ENCODE results near the gene FBXL17.

Gene FBXL17

DNA sequence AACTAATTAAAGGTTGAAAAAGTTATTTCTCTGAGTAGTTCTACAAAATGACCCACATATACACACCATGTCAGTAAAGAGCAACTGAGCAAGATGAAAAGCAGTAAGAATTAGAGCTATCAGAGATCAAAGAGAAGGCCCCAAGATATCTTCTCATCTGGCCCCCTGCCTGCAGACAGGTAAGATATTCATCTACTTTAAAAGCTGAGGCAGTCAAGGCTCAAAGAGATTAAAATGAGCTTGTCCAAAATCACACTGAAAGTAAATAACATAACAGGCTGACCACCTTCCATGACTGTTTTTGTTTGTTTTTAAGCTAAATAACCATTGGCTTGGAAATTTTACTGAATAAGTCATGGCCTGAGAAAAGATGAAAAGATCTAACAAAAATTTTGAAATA is 266.2 kb downstream of the FBXL17 start:
- no peak overlapping the region for H3K4me3 ChIP-seq (ENCODE audit: low read depth in 1 of 2, low read length in 2 of 2)
- no peaks in the 10 kb centered on the region for H3K27me3 ChIP-seq (ENCODE audit: low read depth, low read length)
- no peaks in the 10 kb centered on the region for H3K9me3 ChIP-seq (ENCODE audit: control insufficient read depth in 1 of 2, low read length in 2 of 2)

DNA sequence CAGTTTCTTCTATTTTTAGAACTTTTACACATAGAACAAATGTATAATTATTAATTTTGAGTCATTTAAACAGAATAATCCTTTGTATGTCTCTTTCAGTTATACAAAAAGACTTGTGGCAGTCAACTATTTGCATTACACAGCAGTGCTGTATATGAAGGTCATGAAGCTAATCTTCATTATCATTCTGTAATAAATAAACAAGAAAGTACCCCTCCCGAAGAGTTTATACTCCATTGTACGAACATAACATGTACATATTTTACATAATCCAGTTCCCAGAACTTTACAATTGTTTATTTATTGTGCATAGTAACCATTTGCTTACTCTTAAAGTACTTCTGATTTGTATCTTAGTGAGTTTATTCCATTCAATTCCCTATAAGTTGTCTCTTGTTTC is 267.9 kb downstream of the FBXL17 start:
- Histone ChIP-seq H3K27ac (ENCODE audit: low read length) (no peak overlapping the region), H3K9me3 (ENCODE audit: control insufficient read depth in 1 of 2, low read length in 2 of 2) (no peaks in the 10 kb centered on the region), H3K36me3 (ENCODE audit: control insufficient read depth in 1 of 2, insufficient read depth in 2 of 2, low read length in 2 of 2) (no peaks in the 10 kb centered on the region), H3K27me3 (ENCODE audit: low read depth, low read length) (no peaks in the 10 kb centered on the region), H3K4me1 (ENCODE audit: control insufficient read depth in 1 of 2, insufficient read depth in 2 of 2, low read length in 2 of 2) (no peaks in the 10 kb centered on the region), H3K4me3 (ENCODE audit: low read depth in 1 of 2, low read length in 2 of 2) (no peak overlapping the region)

More for the DNA sequence above, 266.2 kb downstream of the FBXL17 start:
- no peaks in the 10 kb centered on the region for H3K36me3 ChIP-seq (ENCODE audit: control insufficient read depth in 1 of 2, insufficient read depth in 2 of 2, low read length in 2 of 2)
- no peaks in the 10 kb centered on the region for H3K4me1 ChIP-seq (ENCODE audit: control insufficient read depth in 1 of 2, insufficient read depth in 2 of 2, low read length in 2 of 2)
- H3K27ac ChIP-seq (ENCODE audit: low read length), result no peak overlapping the region

DNA sequence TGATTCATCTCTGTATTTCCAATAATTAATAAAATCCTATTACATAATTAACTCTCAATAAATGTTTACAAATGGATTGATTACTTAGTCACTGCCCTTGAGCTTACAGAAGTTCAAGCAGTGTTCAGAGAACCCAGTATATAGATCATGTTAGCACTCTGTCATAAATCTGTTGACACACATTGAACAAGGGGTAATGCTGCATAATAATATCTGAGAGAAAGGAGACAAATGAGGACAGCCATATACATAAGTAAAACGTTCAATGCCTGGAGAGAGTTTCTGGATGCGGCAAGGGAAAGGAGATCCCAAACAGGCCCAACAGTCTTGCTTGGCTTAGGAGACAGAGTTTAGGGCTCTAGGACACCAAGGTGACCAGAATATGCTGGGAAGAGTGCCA is 270.2 kb downstream of the FBXL17 start:
- H3K27me3 ChIP-seq (ENCODE audit: low read depth, low read length), result no peaks in the 10 kb centered on the region

DNA sequence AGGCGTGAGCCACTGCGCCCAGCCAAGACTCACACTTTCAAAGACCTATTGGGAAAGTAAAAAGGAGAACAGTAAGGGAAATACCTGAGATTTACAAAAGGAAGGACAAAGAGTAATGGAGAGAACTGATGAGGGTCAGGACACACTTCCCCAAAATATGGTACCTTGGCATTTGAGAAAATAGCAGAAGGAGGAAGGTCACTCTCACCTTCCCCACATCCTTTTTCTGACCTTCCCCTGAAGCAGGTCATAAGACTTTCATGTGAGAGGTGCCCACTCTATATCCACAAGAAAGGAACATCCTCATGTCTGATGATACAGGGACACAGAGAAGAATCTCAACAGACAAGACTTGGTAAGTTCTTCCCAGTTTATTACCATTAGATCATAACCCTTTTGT is 272.8 kb downstream of the FBXL17 start:
- no peaks in the 10 kb centered on the region for H3K4me1 ChIP-seq (ENCODE audit: control insufficient read depth in 1 of 2, insufficient read depth in 2 of 2, low read length in 2 of 2)
- H3K27ac ChIP-seq (ENCODE audit: low read length), result no peak overlapping the region
- H3K36me3 ChIP-seq (ENCODE audit: control insufficient read depth in 1 of 2, insufficient read depth in 2 of 2, low read length in 2 of 2), result peaks cover 0 to 3% of the 10 kb centered on the region in 2 donors
- H3K27me3 ChIP-seq (ENCODE audit: low read depth, low read length), result no peaks in the 10 kb centered on the region
- no peaks in the 10 kb centered on the region for H3K9me3 ChIP-seq (ENCODE audit: control insufficient read depth in 1 of 2, low read length in 2 of 2)
- no peak overlapping the region for H3K4me3 ChIP-seq (ENCODE audit: low read depth in 1 of 2, low read length in 2 of 2)

More for the DNA sequence above, 270.2 kb downstream of the FBXL17 start:
- Histone ChIP-seq H3K4me3 (ENCODE audit: low read depth in 1 of 2, low read length in 2 of 2) (no peak overlapping the region), H3K36me3 (ENCODE audit: control insufficient read depth in 1 of 2, insufficient read depth in 2 of 2, low read length in 2 of 2) (no peaks in the 10 kb centered on the region), H3K27ac (ENCODE audit: low read length) (no peak overlapping the region), H3K4me1 (ENCODE audit: control insufficient read depth in 1 of 2, insufficient read depth in 2 of 2, low read length in 2 of 2) (no peaks in the 10 kb centered on the region), H3K9me3 (ENCODE audit: control insufficient read depth in 1 of 2, low read length in 2 of 2) (no peaks in the 10 kb centered on the region)

DNA sequence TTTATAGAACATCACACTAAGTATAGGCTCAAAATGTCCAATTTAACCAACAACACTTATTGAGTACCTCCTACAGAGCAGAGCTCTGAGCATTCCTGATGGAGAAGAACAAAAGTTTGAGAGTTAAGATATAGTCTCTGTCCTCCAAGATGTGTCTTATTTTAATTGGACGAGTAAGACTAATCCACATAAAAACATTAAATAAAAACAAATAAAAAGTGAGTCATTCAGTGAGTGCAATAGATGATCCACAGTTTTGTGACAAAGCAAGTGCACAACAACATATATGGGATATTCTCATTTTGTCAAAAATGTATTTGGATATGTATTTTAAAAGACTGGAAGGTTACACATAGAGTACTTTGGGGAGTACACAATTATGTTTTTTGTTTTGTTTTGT is 277.4 kb downstream of the FBXL17 start:
- H3K36me3 ChIP-seq (ENCODE audit: control insufficient read depth in 1 of 2, insufficient read depth in 2 of 2, low read length in 2 of 2), result peaks cover 0 to 3% of the 10 kb centered on the region in 2 donors
- H3K27ac ChIP-seq (ENCODE audit: low read length), result no peak overlapping the region
- H3K9me3 ChIP-seq (ENCODE audit: control insufficient read depth in 1 of 2, low read length in 2 of 2), result no peaks in the 10 kb centered on the region
- H3K27me3 ChIP-seq (ENCODE audit: low read depth, low read length), result no peaks in the 10 kb centered on the region
- H3K4me3 ChIP-seq (ENCODE audit: low read depth in 1 of 2, low read length in 2 of 2), result no peak overlapping the region
- peaks cover 0 to 7% of the 10 kb centered on the region in 2 donors for H3K4me1 ChIP-seq (ENCODE audit: control insufficient read depth in 1 of 2, insufficient read depth in 2 of 2, low read length in 2 of 2)

DNA sequence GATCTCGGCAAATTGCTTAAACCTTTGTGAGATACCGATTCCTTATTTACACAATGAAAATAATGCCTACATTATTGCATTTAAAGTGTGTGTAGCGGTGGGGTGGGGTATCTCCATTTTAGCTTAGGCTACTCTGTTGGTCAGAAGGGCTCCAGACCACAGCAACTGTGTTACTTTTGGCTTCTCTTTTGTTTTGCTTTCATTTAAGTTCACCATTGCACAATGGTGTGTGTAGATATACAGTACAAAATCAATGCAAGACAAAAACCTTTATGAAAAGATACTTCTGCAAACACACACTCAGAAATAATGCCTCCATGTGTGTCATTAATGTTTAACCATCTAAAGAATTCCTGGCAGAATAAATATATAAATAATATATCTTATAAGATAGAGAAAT is 279.4 kb downstream of the FBXL17 start:
- Histone ChIP-seq H3K9me3 (ENCODE audit: control insufficient read depth in 1 of 2, low read length in 2 of 2) (no peaks in the 10 kb centered on the region), H3K36me3 (ENCODE audit: control insufficient read depth in 1 of 2, insufficient read depth in 2 of 2, low read length in 2 of 2) (peaks cover 0 to 3% of the 10 kb centered on the region in 2 donors), H3K4me1 (ENCODE audit: control insufficient read depth in 1 of 2, insufficient read depth in 2 of 2, low read length in 2 of 2) (peaks cover 0 to 7% of the 10 kb centered on the region in 2 donors), H3K4me3 (ENCODE audit: low read depth in 1 of 2, low read length in 2 of 2) (no peak overlapping the region), H3K27me3 (ENCODE audit: low read depth, low read length) (no peaks in the 10 kb centered on the region), H3K27ac (ENCODE audit: low read length) (no peak overlapping the region)

DNA sequence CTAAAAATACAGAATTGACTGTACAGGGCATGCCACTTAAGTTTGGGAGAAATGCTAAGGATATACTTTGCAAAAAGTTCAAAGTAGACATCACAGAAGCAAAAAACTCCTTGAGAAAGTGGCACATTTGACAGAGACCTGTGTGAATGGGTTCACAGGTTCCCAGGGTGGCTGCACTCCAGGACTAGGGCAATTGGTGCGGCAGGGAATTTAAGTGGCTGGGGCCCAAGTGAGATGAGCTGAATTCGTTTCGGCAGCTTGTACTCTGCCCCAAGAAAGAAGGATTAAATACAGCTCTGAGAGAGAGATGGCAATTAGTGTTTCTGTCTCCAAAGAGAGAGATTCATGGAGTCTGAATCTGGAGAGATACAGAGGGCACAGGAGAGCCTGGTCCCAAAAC is 280.1 kb downstream of the FBXL17 start:
- Histone ChIP-seq H3K4me1 (ENCODE audit: control insufficient read depth in 1 of 2, insufficient read depth in 2 of 2, low read length in 2 of 2) (peaks cover 0 to 7% of the 10 kb centered on the region in 2 donors), H3K4me3 (ENCODE audit: low read depth in 1 of 2, low read length in 2 of 2) (no peak overlapping the region), H3K27me3 (ENCODE audit: low read depth, low read length) (no peaks in the 10 kb centered on the region), H3K36me3 (ENCODE audit: control insufficient read depth in 1 of 2, insufficient read depth in 2 of 2, low read length in 2 of 2) (peaks cover 0 to 3% of the 10 kb centered on the region in 2 donors), H3K27ac (ENCODE audit: low read length) (no peak overlapping the region), H3K9me3 (ENCODE audit: control insufficient read depth in 1 of 2, low read length in 2 of 2) (no peaks in the 10 kb centered on the region)

DNA sequence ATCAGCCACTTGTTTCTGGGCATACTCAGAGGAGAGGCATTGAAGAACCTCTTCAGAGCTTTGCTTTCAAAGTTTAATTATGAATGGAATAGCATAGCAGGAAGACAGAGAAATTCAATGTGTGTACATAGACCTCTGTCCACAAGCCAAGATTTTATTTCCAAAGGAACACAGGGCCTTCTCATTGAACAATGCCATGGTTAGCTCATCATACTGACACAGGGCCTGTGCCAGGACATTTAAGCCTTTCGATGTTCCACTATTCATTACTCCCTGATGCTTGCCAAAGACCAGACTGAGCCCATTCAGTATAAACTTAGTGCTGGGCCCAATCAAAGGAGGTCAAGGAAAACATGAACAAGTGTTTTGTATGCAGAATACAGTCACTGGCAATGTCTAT is 280.8 kb downstream of the FBXL17 start:
- no peaks in the 10 kb centered on the region for H3K27me3 ChIP-seq (ENCODE audit: low read depth, low read length)
- H3K36me3 ChIP-seq (ENCODE audit: control insufficient read depth in 1 of 2, insufficient read depth in 2 of 2, low read length in 2 of 2), result peaks cover 0 to 3% of the 10 kb centered on the region in 2 donors
- no peaks in the 10 kb centered on the region for H3K9me3 ChIP-seq (ENCODE audit: control insufficient read depth in 1 of 2, low read length in 2 of 2)
- H3K4me1 ChIP-seq (ENCODE audit: control insufficient read depth in 1 of 2, insufficient read depth in 2 of 2, low read length in 2 of 2), result peaks cover 0 to 7% of the 10 kb centered on the region in 2 donors
- H3K4me3 ChIP-seq (ENCODE audit: low read depth in 1 of 2, low read length in 2 of 2), result no peak overlapping the region
- H3K27ac ChIP-seq (ENCODE audit: low read length), result no peak overlapping the region

DNA sequence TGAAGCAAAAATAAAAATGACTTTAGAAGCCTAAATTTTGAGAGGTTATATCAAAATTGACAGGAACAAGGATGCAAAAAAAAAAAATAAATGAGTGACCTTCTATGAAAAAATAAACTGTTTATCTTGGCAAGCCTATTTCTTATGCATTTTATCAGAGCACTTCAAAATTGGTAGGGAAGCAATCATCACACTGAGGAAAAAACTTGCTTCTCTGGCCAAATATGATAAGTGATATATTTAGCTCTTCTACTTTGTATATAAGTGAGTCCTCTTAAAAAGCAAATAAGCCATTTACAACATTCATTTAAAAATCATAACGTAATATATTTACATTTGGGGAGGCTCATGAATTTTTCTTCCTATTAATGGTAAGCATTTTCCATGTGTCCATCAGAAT is 287.1 kb downstream of the FBXL17 start:
- no peak overlapping the region for H3K4me3 ChIP-seq (ENCODE audit: low read depth in 1 of 2, low read length in 2 of 2)

DNA sequence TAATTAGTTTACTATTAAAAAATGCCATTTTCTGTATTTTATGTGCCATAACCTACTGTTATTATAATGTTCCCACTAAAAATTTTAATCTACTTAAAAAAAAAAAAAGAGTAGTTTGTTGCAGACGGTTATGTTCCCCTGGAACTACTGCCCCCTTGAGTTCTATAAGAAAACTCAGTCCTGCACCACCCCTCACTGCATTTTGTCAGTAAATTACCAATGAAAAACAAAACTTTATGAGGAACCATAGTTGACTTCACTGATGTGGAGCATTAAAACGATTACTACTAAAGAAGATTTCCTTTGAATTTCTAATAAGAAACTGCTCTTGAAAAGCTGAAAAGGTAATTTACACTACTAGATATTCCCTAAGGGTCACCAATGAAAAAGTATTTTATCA is 288.7 kb downstream of the FBXL17 start:
- H3K36me3 ChIP-seq (ENCODE audit: control insufficient read depth in 1 of 2, insufficient read depth in 2 of 2, low read length in 2 of 2), result no peaks in the 10 kb centered on the region
- no peaks in the 10 kb centered on the region for H3K4me1 ChIP-seq (ENCODE audit: control insufficient read depth in 1 of 2, insufficient read depth in 2 of 2, low read length in 2 of 2)
- H3K27ac ChIP-seq (ENCODE audit: low read length), result no peak overlapping the region
- H3K4me3 ChIP-seq (ENCODE audit: low read depth in 1 of 2, low read length in 2 of 2), result no peak overlapping the region
- no peaks in the 10 kb centered on the region for H3K9me3 ChIP-seq (ENCODE audit: control insufficient read depth in 1 of 2, low read length in 2 of 2)
- H3K27me3 ChIP-seq (ENCODE audit: low read depth, low read length), result no peaks in the 10 kb centered on the region

More for the DNA sequence above, 287.1 kb downstream of the FBXL17 start:
- Histone ChIP-seq H3K36me3 (ENCODE audit: control insufficient read depth in 1 of 2, insufficient read depth in 2 of 2, low read length in 2 of 2) (no peaks in the 10 kb centered on the region), H3K27me3 (ENCODE audit: low read depth, low read length) (no peaks in the 10 kb centered on the region), H3K27ac (ENCODE audit: low read length) (no peak overlapping the region), H3K9me3 (ENCODE audit: control insufficient read depth in 1 of 2, low read length in 2 of 2) (no peaks in the 10 kb centered on the region), H3K4me1 (ENCODE audit: control insufficient read depth in 1 of 2, insufficient read depth in 2 of 2, low read length in 2 of 2) (no peaks in the 10 kb centered on the region)

DNA sequence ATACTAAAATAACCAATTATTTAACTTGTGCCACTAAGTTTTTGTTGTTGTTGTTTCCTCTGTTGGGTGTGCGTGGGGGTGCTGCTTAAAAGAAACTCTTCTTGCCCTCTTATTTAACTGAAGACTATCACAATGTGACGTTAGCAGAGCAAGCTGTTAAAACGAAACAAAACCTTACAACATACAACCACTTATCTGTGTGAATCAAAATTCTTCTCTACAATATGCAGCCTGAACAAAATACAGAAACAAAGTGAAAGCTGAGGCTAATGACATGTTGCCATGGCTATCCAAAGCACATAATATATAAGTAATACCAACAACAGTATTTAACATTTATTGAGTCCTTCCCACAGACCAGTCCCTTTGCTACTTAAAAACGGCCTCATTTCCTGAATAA is 291.0 kb downstream of the FBXL17 start:
- Histone ChIP-seq H3K4me3 (ENCODE audit: low read depth in 1 of 2, low read length in 2 of 2) (no peak overlapping the region), H3K4me1 (ENCODE audit: control insufficient read depth in 1 of 2, insufficient read depth in 2 of 2, low read length in 2 of 2) (no peaks in the 10 kb centered on the region), H3K27me3 (ENCODE audit: low read depth, low read length) (no peaks in the 10 kb centered on the region), H3K36me3 (ENCODE audit: control insufficient read depth in 1 of 2, insufficient read depth in 2 of 2, low read length in 2 of 2) (no peaks in the 10 kb centered on the region), H3K27ac (ENCODE audit: low read length) (no peak overlapping the region), H3K9me3 (ENCODE audit: control insufficient read depth in 1 of 2, low read length in 2 of 2) (no peaks in the 10 kb centered on the region)

DNA sequence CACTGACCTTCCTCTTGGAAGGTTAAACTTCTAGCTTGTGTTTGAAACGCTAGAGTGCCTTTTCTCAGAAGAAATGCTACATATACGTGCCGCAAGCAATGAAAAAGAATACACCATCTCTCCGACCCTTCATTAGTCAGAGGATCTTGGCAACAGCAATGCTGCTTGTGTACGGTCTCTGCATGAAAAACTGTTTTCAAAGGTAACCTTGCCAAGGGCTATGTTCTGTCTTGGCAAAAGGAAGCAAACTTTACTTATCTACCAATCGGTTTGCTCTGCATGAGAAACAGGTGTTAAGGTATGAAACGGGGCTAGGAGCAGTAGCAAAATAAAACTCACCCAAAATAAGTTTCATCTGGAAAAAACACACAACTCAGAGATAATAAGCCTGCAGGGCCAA is 297.8 kb downstream of the FBXL17 start:
- H3K4me3 ChIP-seq (ENCODE audit: low read depth in 1 of 2, low read length in 2 of 2), result no peak overlapping the region
- no peaks in the 10 kb centered on the region for H3K36me3 ChIP-seq (ENCODE audit: control insufficient read depth in 1 of 2, insufficient read depth in 2 of 2, low read length in 2 of 2)
- H3K27ac ChIP-seq (ENCODE audit: low read length), result no peak overlapping the region
- no peaks in the 10 kb centered on the region for H3K9me3 ChIP-seq (ENCODE audit: control insufficient read depth in 1 of 2, low read length in 2 of 2)
- peaks cover 0 to 3% of the 10 kb centered on the region in 2 donors for H3K4me1 ChIP-seq (ENCODE audit: control insufficient read depth in 1 of 2, insufficient read depth in 2 of 2, low read length in 2 of 2)
- H3K27me3 ChIP-seq (ENCODE audit: low read depth, low read length), result no peaks in the 10 kb centered on the region

All from muscle layer of duodenum (tissue), 2 donors.